T-helper 22 cell (primary cell): ENCODE results near the gene DLG2.

Source experiments
- DNase-seq: peaks from one replicate; pipeline ENCODE4 v3.0.0-alpha.2; 2020; ENCODE audit warnings: low read depth

The DLG2 gene

DNA sequence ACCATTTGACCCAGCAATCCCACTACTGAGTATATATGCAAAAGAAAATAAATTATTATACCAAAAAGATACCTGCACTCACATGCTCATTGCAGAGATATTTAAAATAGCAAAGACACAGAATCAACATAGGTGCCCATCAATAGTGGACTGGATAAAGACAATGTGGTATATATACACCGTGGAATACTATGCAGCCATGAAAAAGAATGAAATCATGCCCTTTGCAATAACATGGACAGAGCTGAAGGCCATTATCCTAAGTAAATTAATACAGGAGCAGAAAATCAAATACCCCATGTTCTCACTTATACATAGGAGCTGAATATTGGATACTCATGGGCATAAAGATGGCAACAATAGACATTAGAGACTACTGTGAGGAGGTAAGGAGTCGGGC is 68.7 kb downstream of the DLG2 start:
- DNase-seq: no peak

DNA sequence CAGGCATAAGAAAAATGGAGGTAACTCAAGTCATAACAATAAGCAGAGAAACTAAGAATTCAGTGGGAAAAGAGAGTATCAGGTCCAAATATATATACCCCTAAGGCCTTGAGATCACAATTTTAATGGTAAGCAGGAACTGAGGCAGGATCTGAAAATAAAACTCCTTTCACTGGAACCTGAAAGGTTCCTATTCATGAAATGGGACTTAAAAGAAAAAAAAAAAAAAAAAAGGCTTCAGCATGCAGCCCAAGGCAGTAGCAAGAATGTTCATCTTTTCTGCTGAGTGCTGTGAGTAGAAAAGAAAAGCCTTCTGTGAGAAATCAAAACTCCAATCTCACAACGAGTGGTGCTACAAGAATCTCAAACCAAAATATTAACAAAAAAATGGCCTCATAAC is 75.3 kb downstream of the DLG2 start:
- no peak for DNase-seq

DNA sequence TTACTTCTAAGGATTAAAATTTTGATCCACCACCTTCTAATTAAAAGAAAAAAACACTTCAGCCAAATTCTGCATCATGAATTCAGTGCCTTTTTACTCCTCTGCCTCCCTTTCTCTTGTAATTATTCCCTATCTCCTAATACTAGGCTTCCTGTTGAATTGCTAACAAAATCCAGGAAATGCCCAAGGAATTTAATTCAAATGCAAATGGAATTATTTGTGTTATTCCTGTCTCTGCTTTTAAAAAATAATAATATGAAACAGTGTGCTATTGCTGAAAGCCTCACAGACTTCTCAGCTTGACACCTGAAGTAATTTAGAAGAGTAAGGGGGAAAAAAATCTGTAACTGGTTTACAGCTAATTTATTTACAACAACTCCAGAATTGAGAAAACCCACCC is 85.5 kb downstream of the DLG2 start:
- no peak for DNase-seq

DNA sequence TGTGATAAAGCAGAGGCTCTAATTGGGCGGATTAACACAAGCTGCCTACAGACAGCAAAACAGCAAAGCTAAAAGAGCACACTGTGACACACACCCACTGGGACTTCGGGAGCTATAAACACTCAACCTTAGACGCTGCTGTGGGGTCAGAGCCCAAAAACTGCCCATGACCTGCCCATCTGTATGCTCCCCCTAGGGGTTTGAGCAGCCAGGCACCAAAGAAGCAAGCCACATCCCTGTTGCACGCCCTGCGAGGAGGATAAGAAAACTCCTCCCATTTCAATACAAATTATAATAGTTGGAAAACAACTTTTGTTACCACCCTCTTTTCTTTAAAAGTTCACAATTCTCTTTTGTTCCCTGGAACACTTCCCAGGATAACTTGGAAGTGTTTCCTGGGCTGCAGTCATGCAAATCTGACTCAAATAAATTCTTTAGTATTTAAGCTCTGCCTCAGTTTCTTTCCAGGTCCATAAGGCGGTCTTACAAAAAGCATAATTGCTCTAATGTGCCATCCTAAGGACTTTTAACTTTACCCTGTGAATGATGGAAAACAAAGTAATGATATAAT is 86.4 kb downstream of the DLG2 start:
- no peak for DNase-seq

DNA sequence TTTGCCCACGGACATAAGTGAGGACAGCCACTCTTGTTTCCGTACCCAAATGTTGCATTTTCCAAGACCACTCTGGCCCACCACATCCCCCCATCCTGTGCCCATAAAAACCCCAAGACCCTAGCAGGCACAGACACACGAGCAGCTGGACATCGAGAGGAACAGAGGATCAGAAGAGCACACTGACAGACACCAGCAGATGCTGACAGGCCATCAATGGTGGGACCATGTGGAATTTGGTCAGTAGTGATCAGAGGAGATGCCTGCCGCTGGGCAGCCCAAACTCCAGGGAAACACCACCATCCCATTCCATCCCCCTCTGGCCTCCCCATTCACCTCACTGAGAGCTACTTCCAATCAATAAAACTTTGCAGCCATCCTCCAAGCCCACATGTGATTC is 87.0 kb downstream of the DLG2 start:
- DNase-seq: no peak

DNA sequence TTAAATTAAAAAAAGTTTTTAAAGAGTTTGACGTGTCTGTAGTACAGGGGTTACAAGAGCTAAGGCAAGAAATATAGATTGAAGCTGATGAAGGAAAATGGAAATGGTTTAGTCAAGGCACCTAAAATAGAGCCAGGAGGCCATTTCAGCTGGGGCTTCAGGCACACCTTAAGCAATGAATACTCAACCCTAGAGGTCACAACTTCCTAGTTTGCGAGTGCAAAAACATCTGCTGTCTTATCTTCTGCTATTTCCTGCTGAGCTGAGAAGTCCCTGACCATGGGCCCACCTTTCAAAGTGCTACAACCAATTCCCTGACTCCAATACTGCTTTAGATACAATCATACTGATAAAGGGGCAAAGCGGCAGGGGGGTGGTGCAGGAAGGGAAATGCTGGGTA is 87.4 kb downstream of the DLG2 start:
- DNase-seq: no peak

DNA sequence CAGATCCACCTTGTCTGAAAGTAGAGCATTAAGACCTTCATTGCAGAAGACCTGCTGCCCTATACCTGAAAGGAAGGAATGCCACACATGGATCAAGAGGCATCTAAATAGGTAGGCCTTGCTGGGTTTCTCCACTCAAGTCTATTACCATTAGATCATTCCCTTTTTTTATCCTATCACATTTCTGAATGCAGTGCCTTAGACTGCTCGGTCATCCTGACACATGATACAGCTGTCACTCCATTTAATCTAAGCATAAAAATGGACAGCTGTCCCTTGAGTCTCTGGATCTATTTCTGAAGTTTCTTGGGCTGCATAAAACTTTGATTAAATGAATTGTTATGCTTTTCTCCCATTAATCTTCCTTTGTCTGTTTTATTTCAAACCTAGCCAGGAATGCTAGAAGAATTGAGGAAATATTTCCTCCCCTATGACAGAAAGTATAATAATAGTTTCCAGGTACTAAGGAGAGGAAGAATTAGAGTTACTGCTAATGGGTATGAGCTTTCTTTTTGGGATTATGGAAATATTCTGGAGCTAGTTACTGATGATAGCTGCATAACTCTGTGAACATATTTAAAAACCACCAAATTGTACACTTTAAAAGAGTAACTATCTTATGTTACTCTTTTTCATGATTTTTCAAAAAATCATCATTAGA is 88.0 kb downstream of the DLG2 start:
- DNase-seq: no peak

DNA sequence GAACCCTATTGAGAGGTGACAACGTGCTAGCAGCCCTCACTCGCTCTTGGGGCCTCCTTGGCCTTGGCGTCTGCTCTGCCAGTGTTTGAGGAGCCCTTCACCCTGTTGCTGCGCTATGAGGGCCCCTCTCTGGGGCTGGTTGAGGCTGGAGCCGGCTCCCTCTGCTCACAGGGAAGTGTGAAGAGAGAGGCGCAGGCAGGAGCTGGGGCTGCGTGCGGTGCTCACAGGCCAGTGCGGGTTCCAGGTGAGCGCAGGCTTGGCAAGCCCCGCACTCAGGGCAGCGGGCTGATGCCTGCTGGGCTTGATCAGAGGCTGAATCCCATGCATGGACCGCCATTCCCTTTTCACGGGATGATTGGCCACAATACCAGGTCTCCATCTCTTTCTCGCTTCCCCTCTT is 90.7 kb downstream of the DLG2 start:
- no peak for DNase-seq

DNA sequence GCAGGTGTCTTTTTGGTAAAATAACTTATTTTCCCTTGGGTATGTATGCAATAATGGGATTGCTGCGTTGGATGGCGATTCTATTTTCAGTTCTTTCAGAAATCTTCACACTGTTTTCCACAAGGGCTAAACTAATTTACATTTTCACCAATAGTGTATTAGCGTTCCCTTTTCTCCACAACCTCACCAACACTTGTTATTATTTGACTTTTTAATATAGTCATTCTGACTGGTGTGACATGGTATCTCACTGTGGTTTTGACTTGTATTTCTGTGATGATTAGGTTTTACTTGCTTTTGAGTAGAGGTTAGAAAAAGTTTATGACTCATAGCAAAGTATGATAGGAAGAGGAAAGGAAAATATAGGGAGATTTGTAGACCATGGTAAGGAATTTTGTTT is 92.3 kb downstream of the DLG2 start:
- no peak for DNase-seq

DNA sequence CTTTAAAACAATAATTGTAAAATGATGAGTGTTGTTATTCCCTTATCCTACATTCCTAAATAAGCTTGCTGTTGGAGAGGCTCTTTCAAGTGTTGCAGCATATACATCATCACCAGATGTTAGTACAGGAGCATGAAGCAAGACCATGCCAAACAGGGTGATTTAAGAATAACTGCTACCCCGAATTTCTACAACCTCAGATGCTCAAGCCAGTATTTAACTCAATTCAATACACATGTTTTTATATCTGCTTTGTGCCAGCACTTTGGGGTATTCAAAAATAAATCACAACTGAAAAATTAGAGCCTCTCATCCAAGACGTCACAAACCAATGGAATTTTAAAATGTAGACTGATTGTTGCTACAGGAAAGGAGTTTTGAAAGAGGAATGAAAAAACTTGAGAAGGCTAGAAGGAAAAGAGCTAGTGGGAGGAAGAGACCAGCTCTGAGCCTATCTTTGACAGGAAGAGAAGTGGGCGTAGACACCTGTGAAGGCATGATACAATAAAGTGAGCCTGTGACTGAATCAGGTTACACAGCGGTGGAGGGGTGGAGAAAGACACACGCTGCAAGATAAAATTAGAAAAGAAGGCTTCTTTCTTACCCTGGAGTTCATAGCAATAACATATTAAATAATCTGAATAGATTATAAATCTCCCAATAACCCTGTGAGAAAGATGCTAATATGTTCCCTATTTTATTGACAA is 95.8 kb downstream of the DLG2 start:
- DNase-seq: no peak

DNA sequence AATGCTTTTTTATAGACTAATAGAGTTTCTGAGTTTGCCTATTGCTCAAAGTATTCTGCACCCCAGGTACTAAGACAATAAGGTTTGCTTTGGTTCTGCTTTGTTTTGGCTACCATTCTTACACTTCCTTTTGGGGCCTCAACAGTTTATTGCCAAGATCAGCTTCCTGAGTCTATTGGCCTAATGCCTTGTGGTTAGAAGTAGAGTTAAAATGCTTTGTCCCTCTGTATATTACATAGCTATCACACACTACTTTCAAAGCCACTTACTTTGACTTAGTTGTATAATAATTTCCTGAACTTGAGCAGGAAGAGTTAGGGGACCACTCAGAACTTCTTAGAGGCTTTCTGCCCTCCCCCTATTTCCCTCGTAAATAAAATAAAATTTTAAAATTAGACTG is 96.5 kb downstream of the DLG2 start:
- no peak for DNase-seq

DNA sequence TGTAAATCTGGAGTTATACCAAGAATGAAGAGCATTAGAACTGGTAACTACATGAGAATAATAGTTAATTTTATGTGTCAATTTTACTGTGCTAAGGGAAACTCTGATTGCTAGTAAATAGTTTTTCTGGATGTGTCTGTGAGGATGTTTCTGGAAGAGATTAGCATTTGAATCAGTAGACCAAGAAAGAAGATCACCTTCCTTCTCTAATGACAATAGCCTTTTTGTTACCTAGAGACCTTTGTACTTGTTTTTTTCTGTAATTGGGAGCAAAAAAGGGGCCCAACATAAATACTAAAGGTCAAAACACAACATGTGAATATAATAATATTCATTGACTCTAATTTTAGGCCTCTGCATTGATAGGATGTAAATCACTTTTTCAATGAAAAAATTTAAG is 100.6 kb downstream of the DLG2 start:
- DNase-seq: no peak

DNA sequence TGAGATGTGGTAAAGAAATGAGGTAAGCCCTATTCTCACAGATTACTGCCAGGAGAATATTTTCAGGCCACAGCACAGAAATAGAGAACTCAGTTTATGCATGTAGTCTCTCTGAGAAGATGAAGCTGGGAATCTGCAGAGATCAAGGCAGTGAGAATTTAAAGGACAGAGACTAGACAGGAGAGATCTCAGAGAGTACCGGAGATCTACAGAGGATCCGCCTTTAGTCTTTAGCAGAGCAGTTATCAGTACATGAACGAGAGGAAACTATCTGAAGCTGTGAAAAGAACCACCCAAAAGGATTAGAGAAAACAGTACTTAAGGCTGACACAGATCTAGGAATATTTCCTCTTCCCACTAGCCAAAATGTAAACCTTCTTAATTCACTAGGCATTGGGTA is 101.5 kb downstream of the DLG2 start:
- DNase-seq: no peak

DNA sequence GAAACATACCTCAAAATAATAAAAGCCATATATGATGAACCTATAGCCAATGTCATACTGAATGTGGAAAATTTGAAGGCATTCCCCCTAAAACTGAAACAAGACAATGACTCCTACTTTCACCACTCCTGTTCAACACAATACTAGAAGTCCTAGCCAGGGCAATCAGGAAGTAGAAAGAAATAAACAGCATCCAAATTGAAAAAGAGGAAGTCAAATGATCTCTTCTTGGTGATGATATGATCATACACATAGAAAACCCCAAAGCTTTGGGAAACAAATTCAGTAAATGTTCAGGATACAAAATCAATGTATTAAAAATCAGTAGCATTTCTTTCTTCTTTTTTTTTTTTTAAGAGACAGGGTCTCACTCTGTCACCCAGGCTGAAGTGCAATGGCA is 109.9 kb downstream of the DLG2 start:
- DNase-seq: no peak

DNA sequence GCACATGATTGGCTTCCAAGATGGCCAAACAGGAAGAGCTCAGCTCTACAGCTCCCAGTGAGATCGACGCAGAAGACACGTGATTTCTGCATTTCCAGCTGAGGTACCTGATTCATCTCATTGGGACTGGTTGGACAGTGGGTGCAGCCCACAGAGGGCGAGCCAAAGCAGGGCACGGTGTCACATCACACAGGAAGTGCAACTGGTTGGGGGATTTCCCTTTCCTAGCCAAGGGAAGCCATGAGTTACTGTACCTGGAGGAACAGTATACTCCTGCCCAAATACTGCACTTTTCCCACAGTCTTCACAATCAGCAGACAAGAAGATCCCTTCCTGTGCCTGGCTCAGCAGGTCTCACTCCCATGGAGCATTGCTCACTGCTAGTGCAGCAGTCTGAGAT is 131.2 kb downstream of the DLG2 start:
- DNase-seq: no peak

DNA sequence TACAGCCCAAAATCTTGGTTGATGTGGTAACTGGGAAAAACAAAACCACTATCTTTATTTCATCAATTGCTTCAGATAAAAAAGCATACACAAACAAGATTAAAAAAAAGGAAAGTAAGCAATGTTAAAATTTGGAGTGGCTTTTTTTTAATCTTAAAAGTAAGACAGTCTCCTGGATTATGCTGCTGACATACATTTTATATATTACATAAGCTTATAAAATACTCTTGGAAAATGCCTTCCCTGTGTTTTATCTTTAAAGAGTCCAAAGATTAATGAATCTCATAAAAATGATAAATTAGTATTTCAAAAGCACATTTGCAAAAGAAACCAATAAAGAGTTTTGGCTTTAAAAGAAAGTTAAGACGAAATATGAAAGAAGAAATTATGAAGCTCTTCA is 132.7 kb downstream of the DLG2 start:
- DNase-seq: no peak

DNA sequence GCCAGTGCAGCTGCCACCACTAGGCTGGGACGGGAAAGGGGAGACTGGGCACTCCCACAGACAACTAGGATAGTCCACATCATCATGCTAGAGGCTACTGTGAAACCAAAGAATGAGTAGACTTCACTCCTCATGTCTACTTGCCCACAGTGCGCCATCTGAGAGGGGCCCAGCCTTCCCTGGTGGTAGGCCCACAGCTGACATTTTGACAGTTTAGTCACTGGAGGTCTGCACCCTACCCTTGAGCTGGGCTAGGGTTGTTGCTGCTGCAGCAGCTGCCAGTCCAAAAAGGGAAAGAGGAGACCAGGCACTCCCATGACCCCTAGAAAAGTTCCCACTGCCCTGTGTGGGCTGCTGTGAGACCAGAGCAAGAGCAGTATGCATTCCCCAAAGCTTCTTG is 141.2 kb downstream of the DLG2 start:
- DNase-seq: no peak

DNA sequence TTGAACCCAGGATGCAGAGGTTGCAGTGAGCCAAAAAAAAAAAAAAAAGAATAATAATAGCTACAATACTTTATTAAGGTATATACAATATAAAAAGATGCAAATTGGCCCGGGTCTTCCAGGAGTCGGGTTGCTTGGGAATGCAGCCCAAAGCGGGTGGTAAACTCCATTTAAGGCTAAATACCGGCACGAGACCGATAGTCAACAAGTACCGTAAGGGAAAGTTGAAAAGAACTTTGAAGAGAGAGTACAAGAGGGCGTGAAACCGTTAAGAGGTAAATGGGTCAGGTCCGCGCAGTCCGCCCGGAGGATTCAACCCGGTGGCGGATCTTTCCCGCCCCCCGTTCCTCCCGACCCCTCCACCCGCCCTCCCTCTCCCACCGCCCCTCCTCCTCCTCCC is 143.3 kb downstream of the DLG2 start:
- no peak for DNase-seq

DNA sequence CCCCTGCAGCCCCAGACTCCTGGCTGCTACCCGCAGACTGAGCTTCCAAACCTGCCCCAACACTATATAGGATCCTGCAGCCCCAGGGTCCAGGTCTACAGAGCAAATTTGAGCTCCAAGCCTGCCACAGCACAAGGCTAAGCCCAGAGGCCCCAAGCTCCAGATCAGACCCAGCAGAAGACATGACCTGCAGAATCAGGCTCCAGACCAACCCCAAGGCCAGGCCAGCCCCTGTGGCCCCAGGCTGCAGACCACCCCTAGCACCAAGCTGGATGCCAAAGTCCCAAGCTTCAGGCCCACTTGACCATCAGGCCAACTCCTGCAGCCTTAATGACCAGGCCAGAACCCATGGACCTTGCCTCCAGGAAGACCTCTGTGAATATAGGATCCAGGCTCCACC is 145.3 kb downstream of the DLG2 start:
- DNase-seq: no peak

DNA sequence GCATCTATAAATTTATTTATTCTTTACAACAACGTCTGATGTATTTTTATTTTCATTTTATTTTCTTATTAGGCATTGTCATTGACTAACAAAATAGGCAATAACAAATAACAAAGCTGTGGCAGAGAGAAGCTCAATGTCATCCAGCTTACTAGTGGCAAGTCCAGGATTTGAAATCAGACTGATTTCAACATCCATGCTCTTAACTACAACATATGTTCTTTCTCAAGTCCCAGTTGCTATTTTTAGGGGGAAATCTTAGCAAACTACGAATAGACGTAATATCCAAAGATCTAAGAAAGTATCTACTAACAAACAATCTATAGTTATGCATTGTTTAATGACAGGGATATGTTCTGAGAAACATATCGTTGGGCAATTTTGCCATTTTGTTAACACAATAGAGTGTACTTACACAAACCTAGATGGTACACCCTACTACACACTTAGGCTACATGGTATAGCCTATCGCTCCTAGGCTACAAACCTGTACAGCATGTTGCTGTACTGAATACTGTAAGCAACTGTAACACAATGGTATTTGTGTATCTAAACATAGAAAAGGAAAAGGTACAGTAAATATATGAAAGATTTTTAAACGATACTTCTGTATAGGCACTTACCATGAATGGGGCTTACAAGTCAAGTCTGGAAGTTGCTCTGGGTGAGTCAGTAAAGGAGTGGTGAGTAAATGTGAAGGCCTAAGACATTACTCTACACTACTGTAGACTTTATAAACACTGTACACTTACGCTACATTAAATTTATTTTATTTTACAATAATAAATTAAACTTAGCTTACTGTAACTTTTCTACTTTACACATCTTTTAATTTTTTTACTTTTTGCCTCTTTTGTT is 151.3 kb downstream of the DLG2 start:
- DNase-seq: no peak

DNA sequence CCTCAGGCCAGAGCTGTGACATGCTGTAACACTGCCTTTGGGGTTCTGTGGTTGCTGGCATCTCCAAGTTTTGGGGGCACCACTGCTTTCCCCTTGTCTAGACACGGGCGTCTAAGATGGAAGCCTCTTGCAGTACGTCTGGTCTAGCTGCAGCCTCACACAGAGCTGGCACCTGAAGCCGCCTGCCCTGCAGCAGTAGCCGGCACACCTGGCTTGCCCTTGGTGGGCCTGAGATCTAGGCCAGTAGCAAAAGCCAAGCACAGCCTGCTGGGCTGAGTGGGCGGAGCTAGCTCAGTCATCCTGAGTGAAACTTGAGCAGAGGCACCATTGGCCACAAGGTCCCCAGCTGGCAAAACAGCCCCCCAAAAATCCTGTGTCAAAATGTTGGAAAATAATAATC is 154.2 kb downstream of the DLG2 start:
- DNase-seq: no peak

DNA sequence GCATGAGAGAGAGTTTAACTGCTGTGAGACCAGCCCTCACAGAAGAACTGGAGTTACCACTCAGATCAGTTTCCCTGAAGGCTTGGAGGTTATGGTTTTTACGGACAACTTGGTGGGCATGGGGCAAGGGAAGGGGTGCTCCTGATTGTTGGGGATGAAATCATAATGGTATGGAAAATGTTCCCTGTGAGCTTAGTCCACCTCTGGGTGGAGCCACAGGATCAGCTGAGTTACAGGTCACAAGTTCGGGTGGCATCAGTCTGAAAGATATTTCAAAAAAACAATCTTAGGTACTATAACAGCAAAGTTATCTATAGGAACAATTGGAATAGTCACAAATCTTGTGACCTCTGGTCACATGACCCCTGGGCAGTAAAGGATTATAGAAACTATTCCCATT is 162.9 kb downstream of the DLG2 start:
- no peak for DNase-seq

DNA sequence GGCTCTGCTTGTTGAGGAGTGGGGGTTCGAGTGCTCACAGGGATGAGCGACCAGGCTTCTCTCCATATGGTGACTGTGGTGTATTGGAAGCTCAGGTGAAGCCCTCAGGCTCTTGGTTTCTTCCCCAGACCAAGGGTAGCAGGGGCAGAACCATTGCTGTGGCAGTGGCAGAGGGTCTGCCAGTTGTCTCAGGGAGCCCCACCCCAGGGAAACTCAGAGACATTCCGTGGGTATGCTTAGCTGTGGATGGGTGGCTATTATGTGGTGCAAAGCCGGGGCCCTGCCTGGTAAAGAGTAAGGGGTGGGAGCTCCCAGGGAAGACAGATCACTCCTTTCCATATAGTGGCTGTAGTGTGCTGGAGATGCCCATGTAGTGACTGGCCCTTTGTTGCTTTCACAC is 167.8 kb downstream of the DLG2 start:
- DNase-seq: no peak
